NCI-H460 (cell line): ENCODE data around the gene ZSWIM4. TPM values are rescaled to one million over a fixed set of nuclear protein-coding genes. Genes with fewer than 3 reads are reported as not detected.
"Not testable (repeated sequence)": the region's sequence is repeated elsewhere in the genome, so short reads cannot be mapped to it uniquely, and the experiment has no call there.

ENCODE experiments used
- DNase-seq: peaks from one replicate; pipeline ENCODE4 v3.0.0-alpha.2; 2016; ENCODE audit warnings: low read depth; ENCODE audit errors: extremely low read depth
- total RNA-seq: library from RNA; depleted of rRNA; stranded (reverse); fragments of >200 nt; shearing (Covaris generic); gene quantifications from 2 replicates; pipeline ENCODE4 v1.2.3, GENCODE V29; 2014

Gene ZSWIM4
- total RNA-seq, 1 experiment from 2014 or later: 2.1 TPM

DNA sequence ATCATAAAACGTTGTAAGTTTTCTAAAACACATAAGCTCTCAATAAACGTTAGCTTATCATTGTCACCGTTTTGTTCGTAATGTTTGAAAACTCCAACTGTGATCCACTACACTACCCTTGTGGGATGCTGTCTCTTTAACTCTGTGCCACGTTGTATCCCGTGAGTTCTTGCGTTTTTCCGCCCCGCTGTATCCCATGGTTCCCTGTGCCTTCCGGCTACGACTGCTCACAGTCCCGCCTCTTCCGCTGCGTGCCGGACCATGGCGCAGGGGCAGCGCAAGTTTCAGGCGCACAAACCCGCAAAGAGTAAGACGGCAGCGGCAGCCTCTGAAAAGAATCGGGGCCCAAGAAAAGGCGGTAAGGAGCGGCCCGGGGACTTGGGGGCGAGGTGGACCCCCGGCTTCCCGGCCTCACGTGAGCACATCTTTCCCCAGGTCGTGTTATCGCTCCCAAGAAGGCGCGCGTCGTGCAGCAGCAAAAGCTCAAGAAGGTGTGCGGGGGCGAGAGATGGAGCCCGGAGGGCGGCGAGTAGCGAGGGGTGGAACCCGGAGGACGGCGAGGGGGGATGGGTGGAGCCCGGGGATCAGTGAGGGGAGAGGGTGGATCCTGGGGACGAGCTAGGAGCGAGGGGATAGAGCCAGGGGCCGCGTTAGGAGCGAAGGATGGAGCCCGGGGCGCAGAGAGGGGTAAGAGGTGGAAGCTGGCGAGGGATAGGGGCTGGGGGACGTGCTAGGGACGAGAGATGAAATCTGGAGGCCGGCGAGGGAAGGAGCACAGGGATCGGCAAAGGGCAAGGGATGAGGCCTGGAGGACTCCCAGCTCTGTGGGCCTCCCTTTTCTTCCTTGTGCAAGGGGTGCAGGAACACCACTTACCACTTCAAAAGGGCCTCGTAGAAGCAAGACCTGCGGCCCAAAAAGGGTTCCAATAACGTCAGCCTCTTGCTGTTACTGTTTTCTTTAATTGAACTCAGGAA, 20.7 kb upstream of the ZSWIM4 start, which contains the start of gene C19orf53:
C19orf53 (plus strand) TSS at position 240 of the 975 bp plus-strand sequence; CDS start at position 262, 22 bp downstream.
- DNase-seq: peak; percentile 83

DNA sequence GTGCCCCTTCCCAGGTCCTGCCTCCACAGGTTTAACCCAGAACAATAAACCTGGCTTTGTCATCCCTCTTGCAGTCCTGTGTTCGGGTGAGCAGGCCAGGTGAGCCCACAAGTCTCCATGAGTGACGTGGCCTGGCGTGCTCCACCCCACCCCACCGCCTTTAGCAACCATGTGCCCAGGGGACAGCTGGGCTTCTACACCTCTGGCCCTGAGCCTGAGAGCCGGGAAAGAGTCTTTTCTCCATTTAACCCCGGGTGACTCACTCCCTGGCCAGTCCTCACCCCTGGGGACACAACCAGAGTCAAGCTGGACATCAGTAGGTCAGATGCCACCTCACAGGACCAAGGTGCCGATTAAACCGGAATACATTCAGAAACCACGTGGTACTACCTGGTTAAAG, 16.8 kb upstream of the ZSWIM4 start:
- DNase-seq: no peak

DNA sequence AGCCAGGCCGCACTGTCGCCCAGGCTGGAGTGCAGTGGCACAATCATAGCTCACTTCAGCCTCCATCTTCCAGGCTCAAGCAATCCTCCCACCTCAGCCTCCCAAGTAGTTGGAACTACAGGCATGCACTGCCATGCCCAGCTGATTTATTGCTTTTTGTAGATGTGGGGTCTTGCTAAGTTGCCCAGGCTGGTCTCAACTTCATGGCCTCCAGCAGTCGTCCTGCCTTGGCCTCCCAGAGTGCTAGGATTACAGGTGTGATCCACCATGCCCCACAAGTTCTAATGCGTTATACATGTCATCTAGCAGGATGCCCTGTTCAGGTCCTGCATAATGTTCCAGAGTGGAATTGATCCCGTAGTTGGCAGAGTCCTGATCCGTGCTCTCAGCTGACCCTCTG, 16.4 kb upstream of the ZSWIM4 start:
- no peak for DNase-seq

DNA sequence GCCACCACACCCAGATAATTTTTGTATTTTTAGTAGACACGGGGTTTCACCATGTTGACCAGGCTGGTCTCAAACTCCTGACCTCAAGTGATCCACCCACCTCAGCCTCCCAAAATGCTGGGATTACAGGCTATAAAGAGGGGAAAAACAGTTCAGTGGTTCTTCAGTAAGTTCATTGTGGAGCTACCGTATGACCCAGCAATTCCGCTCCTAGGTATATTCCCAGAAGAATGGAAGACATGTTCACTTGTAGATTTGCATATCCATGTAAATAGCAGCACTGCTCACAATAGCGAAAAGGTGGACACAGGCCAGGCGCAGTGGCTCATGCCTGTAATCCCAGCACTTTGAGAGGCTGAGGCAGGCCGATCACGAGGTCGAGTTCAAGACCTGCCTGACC, 15.4 kb upstream of the ZSWIM4 start:
- DNase-seq: not testable (repeated sequence)

DNA sequence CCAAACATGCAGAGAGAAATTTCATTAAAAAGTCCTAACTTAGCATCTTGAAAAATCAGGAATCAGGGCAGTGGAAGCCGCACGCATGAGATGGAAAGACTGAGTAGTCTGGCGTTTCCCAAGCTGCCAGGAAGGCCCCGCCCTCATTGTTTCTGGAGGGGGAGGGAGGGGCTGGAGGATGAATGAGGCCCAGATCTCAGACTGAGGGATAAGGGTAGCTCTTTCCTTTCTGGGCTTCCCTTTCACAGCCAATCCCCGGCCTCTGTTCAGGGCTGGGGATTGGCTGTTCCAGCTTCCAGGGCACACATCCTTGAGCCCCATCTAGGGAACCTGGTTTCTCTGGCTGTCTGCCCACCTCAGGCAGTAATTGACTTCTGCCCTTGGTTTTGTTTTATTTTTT, 13.7 kb upstream of the ZSWIM4 start:
- DNase-seq: no peak

DNA sequence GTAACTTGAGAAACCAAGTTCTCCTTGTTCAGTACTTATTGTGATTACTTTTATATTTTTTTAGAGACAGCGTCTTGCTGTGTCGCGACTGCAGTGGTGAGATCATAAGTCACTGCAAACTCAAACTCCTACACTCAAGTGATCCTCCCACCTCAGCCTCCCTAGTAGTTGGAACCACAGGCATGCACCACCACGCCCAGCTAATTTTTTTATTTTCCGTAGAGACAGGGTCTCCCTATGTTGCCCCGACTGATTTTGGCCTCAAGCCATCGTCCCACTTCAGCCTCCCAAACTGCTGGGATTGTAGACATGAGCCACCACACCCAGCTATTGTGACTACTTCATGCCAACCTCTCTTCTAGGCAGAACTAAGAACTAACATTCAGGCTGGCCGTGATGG, 12.7 kb upstream of the ZSWIM4 start:
- DNase-seq: no peak

DNA sequence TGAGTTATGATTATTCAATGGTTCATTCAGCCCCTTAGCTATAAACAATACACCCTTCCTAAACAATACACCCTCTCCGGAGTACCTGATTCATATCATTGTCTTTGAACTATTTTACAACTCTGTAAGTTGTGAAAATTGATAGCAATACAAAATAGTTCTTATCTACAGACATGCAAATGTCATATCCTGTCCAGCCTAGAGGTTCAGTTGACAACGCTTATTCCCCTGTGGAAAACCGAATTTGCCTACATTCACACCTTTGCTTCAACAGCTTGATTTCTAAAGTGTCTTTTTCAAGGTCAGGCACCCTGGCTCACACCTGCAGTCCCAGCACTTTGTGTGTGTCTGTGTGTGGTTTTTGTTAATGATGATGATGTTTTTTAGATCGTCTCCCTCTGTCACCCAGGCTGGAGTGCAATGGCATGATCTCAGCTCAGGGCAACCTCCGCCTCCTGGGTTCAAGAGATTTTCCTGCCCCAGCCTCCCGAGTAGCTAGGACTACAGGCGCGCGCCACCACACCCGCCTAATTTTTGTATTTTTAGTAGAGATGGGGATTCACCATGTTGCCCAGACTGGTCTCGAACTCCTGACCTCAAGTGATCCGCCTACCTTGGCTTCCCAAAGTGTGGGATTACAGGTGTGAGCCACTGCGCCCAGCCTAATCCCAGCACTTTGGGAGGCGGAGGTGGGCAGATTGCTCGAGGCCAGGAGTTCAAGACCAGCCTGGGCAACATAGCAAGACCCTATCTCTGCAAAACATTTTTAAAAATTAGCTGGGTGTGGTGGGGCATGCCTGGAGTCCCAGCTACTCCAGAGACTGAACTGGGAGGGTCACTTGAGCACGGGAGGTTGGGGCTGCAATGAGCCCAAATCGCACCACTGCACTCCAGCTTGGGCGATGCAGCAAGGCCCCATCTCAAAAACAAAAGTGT, 11.4 kb upstream of the ZSWIM4 start:
- DNase-seq: no peak

DNA sequence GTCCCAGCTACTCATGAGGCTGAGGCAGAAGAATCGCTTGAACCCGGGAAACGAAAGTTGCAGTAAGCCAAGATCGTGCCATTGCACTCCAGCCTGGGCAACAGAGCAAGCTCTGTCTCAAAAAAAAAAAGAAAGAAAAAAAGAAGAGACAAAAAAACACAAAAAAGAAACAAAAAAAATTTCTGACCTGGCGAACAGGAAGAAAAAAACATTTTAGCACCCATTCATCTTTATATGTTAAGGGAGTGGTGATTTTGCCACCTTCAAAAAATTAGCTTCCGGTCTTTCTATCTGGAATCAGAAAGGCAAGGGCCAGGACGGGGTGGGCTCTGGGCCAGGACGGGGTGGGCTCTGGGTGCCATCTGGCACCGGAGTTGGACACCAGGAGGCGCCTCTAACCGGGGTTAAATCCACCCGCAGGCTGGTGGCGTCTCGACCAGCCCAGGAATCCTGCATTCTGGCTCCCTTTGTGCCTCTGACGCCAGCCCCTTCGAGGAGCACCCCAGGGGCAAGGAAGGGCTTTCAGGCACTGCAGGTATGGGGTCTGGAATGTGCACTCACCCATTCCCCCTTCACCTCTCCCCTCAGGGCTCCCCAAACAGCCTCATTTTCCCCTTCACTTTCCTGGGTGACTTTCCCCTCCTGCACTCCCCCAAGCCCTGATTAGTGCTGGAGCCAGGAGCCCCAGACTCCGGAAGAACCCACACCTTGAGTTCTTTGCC, 10.4 kb upstream of the ZSWIM4 start:
- peak; percentile 52 for DNase-seq

DNA sequence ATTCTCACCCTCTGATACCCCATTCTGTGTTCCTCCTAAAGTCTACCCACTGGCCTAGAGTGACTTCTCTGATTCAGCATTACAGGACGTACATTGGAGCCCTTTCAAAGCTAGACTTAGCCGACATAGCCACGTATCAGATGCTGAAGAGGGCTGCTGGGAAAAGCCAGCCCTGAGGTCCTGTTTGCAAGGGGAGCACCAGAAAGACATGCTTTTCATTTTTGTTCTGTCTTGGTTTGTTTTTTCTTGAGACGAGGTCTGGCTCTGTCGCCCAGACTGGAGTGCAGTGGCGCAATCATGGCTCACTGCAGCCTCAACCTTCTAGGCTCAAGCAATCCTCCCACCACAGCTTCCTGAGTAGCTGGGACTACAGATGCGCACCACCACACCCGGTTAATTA, 6.3 kb upstream of the ZSWIM4 start:
- DNase-seq: no peak

DNA sequence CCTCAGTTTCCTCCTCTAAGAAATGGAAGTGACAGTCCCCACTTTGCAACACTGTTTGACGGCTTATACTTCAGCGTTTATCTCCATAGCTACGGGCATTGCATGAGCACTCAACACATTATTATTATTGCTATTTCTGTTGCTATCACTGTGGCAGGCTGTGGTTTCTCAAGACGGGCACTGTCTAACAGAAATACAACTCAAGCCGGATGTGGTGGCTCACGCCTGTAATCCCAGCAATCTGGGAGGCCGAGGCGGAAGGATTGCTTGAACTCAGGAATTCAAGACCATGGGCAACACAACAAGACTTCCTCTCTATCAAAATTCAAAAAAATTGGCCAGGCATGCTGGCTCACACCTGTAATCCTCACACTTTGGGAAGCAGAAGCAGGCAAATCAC, 4.9 kb upstream of the ZSWIM4 start:
- no peak for DNase-seq

DNA sequence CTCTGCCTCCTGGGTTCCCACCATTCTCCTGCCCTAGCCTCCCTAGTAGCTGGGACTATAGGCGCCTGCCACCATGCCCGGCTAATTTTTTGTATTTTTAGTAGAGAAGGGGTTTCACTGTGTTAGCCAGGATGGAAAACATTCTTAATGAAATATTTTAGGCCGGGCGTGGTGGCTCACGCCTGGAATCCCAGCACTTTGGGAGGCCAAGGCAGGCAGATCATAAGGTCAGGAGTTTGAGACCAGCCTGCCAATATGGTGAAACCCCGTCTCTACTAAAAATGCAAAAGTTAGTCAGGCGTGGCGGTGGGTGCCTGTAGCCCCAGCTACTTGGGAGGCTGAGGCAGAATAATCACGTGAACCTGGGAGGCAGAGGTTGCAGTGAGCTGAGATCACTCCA, 1.9 kb upstream of the ZSWIM4 start:
- DNase-seq: not testable (repeated sequence)

DNA sequence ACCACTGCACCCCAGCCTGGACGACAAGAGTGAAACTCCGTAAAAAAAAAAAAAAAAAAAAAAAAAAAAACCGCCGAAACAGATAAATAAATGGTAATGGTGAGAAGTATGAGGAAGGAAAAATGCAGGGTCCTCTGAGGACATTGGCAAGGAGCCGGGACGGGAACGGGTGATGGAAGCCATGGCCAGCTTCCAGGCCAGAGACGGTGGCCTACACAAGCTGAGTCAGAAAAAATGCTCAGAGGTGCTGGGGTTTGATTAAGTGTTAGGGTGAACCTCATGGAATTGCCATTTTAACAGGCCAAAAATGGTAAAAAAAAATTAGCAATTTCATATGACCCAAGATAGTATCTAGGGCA, 866 bp upstream of the ZSWIM4 start:
- DNase-seq: no peak

DNA sequence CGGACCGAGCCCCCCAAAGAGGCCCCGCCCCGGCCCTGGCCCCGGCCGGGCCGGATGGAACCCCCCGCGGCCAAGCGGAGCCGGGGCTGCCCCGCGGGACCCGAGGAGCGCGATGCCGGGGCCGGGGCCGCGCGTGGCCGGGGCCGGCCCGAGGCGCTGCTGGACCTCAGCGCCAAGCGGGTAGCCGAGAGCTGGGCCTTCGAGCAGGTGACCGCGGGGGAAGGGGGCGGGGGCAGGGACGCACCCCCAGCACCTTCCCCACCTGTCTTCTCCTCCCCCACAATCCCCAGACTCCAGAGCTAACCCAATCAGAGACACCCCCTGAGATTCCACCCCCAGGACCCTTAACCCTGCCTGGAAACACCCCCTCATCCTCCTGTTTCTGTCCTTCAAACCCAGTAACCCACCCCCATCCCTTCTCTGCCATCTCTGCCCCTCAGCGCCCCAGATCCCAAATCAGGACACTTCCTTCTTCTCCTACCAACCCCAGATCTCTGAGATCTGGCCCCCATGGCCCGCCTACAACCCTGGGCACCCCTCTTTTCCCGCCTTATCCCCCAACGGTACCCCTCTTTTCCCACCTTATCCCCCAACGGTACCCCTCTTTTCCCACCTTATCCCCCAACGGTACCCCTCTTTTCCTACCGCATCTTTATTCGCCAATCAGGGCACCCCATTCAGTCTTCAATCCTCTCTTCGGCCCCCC, 505 bp downstream of the ZSWIM4 start:
- DNase-seq: no peak

DNA sequence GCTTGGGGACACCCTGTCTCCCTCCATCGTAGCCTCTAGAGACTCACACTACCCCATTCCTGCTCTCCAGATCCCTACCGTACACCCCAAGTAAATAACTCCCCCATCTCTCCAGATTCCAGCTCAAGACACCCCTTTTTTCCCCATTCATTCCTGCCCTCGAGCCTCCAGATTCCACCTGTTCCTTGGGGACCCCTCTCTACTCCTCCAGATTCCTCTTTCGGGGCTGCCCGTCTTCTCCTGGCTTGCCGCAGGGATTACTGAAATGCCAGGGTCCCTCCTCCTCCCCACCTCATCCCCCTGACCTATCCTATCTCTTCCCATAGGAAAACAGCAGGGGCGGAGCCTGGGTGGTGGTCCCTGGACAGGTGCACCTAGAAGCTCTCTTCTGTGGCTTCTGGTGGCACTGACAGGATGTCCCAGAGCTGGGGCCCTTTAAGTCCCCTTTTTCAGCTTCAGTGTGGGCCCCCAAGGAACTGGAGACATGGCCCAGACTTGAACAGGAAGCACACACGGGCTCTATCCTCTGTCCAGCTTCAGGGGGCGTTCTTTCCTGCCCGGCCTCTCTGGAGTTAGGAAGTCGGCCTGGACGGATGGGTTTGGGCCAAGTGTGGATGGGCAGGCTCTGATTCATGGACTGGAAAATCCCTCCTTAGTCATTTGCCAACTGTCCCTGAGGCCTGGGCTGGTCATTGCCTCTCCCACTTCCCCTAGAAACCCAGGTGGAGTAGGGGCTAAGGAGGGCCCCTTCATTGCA, 1.2 kb downstream of the ZSWIM4 start:
- DNase-seq: no peak

DNA sequence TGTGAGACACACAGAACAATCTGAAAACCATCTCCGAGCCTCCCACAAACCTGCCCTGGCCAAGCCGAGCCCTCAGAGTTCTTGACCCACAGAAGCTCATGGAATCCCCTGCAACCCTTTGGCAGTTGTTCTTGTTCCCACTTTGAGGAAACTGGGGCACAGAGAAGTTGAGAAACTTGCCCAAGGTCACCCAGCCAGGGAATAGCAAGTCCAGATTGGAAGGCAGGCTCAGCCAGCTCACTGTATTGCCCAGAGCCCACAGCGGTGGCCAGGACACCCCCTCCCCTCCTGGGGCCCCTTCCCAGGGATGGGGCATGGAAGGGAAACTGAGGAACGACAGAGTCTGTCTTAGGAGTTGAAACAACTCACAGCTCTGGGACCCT, 1.8 kb downstream of the ZSWIM4 start:
- no peak for DNase-seq

DNA sequence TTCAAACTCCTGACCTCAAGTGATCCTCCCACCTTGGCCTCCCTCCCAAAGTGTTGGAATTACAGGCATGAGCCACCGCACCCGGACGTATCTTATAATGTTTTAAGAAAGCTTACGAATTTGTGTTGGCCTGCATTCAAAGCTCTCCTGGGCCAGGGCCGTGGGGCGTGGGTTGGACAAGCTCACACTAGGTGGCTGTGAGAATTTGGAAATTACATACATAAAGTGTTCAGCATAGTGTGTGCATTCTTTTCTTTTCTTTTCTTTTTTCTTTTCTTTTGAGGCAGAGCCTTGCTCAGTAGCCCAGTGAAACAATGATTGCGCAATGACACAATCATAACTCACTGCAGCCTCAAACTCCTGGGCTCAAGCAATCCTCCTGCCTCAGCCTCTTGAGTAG, 2.6 kb downstream of the ZSWIM4 start:
- DNase-seq: no peak

DNA sequence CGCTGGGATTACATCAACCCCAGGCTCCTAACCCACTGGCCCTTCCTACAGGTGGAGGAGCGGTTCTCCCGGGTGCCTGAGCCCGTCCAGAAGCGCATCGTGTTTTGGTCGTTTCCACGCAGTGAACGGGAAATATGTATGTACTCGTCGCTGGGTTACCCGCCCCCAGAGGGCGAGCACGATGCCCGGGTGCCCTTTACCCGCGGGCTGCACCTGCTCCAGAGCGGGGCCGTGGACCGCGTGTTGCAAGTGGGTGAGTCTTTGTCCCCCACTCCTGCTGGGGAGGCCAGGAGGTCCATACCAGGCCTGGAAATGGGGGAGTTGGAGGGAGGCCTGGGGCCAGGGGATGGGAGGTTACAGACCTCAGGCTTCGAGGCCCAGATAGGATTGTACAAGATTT, 4.4 kb downstream of the ZSWIM4 start:
- DNase-seq: no peak

DNA sequence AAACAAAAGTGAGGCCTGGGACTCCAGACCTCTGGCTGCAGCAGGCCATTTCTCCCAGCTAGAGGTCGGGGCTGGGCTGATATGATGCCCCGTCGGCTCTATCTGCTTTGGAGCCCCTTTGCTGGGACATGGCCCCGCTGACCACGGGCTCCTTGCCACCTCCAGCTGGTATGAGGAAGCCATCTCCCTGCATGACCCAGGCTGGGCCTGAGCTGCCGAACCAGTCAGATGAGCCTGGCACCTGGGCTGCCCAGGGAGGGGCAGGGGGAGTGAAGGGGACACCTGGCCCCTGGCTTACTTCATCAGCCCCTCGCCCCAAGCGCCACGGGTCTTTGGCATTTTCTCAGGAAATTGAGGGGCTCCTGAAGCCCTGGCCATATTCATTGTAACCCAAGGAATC, 7.8 kb downstream of the ZSWIM4 start:
- no peak for DNase-seq
